K562 (cell line): ENCODE data around the gene EPHB6. TPM values are rescaled to one million over a fixed set of nuclear protein-coding genes. Genes with fewer than 3 reads are reported as not detected.

Source experiments
- ATAC-seq: fragments of 200-7000 bp; cut with Tn5 transposase; 3 replicates; pipeline ENCODE4 v1.9.1; 2020; ENCODE audit warnings: moderate library complexity
- BruUV-seq: library from RNA; stranded (reverse); fragments of 400-500 nt; replicated peaks from 2 replicates; lab custom pipeline; 2021; lab: Mats Ljungman, UMichigan
- CTCF ChIA-PET: fragments of 300-600 bp; formaldehyde crosslinking; extraction: SDS; loops from one replicate; lab custom pipeline; 2021; ENCODE audit warnings: low intra/inter-chr PET ratio; lab: Yijun Ruan, JAX
- POLR2A ChIA-PET: fragments of 300-600, 350-650 bp; sonication (Branson Sonifier 250); formaldehyde crosslinking; extraction: SDS; loops from one replicate; lab custom pipeline; 2021; ENCODE audit warnings: antibody characterized with exemption, inconsistent platforms; lab: Yijun Ruan, JAX
- DNase-seq, 4 experiments: peaks; one replicate each; pipeline versions ENCODE4 v3.0.0 to v3.0.0-alpha.2; 2011 to 2018; ENCODE audit warnings: low spot score in 3 of 4, mixed read lengths in 3 of 4; ENCODE audit errors: extremely low read depth in 1 of 4
- FAIRE-seq: peaks from 2 replicates; lab custom pipeline; 2011; peaks lifted over from hg19 to GRCh38; lab: Jason Lieb, UNC
- H2AFZ ChIP-seq: 2 replicates; pipeline ENCODE4 v1.6.0; 2011; ENCODE audit warnings: low read depth, low read length, control low read depth, inconsistent platforms
- H3K27ac ChIP-seq: fragments of 200-600 bp; 3 replicates; pipeline ENCODE4 v1.8.0; 2011; ENCODE audit warnings: low read depth, mild to moderate bottlenecking, control low read depth, inconsistent platforms, low read length, moderate library complexity, mixed read lengths; ENCODE audit errors: extremely low read depth
- H3K27me3 ChIP-seq, 2 experiments: fragments of 300-600 bp in 1 of 2; 2 replicates in 1 of 2; 3 replicates in 1 of 2; pipeline versions ENCODE4 v1.6.0 to v1.8.0; 2011; ENCODE audit warnings: inconsistent platforms in 2 of 2, low read length in 2 of 2, mild to moderate bottlenecking in 1 of 2, mixed read lengths in 1 of 2, moderate library complexity in 1 of 2; ENCODE audit not compliant: control insufficient read depth in 2 of 2, insufficient read depth in 2 of 2
- H3K36me3 ChIP-seq: fragments of 300-600 bp; 3 replicates; pipeline ENCODE4 v1.8.0; 2011; ENCODE audit warnings: mild to moderate bottlenecking, low read length, inconsistent platforms; ENCODE audit not compliant: control insufficient read depth, insufficient read depth
- H3K4me1 ChIP-seq, 2 experiments: fragments of 200-600 bp in 1 of 2; replicated peaks in 1 of 2; 2 replicates in 1 of 2; 3 replicates in 1 of 2; pipeline versions ENCODE4 v1.5.1 to v1.8.0; 2011; ENCODE audit warnings: inconsistent platforms in 2 of 2, low read length in 2 of 2, mild to moderate bottlenecking in 1 of 2, mixed read lengths in 1 of 2, moderate library complexity in 1 of 2; ENCODE audit not compliant: control insufficient read depth in 2 of 2, insufficient read depth in 2 of 2
- H3K4me2 ChIP-seq: 2 replicates; pipeline ENCODE4 v1.6.1; 2011; ENCODE audit warnings: low read length, control low read depth, inconsistent platforms, mixed read lengths; ENCODE audit not compliant: insufficient read depth
- H3K4me3 ChIP-seq: fragments of 200-600 bp; sonication (generic), shearing (Covaris generic); 2 replicates; pipeline ENCODE4 v1.5.1; 2016; ENCODE audit warnings: control low read depth, inconsistent platforms
- H3K79me2 ChIP-seq: fragments of 200-600 bp; 3 replicates; pipeline ENCODE4 v1.8.0; 2011; ENCODE audit warnings: low read length, inconsistent platforms; ENCODE audit not compliant: control insufficient read depth, insufficient read depth
- H3K9ac ChIP-seq, 2 experiments: 2 replicates each; pipeline versions ENCODE4 v1.6.0 to v1.6.1; 2011; ENCODE audit warnings: low read depth in 2 of 2, low read length in 2 of 2, control low read depth in 1 of 2, inconsistent platforms in 1 of 2, mild to moderate bottlenecking in 1 of 2, mixed read lengths in 1 of 2; ENCODE audit not compliant: insufficient read depth in 1 of 2
- H3K9me1 ChIP-seq: one replicate; pipeline ENCODE4 v1.6.0; 2011; ENCODE audit warnings: inconsistent platforms, mild to moderate bottlenecking, low read length, moderate library complexity; ENCODE audit not compliant: control insufficient read depth, insufficient read depth
- H3K9me3 ChIP-seq: replicated peaks from 2 replicates; pipeline ENCODE4 v1.5.1; 2011; ENCODE audit warnings: low read depth, low read length, inconsistent platforms; ENCODE audit not compliant: control insufficient read depth, insufficient read depth
- H4K20me1 ChIP-seq: replicated peaks from 2 replicates; pipeline ENCODE4 v1.6.1; 2011; ENCODE audit warnings: low read length, inconsistent platforms, mixed read lengths; ENCODE audit not compliant: control insufficient read depth, insufficient read depth
- BCL6 ChIP-seq: fragments of 250-450 bp; sonication (Bioruptor Pico); IDR thresholded peaks from 2 replicates; pipeline ENCODE4 v1.4.0; 2020
- CCNT2 ChIP-seq: IDR thresholded peaks from 2 replicates; pipeline ENCODE4 v1.6.1; 2011; ENCODE audit warnings: borderline replicate concordance, low read depth, mild to moderate bottlenecking, moderate library complexity, mixed read lengths, low read length; ENCODE audit not compliant: insufficient read length; ENCODE audit errors: extremely low read depth
- CTBP1 ChIP-seq: fragments of 450-650 bp; IDR thresholded peaks from 2 replicates; pipeline ENCODE4 v1.6.1; 2016; ENCODE audit warnings: borderline replicate concordance
- DPF2 ChIP-seq: fragments of 450-650 bp; IDR thresholded peaks from 2 replicates; pipeline ENCODE4 v1.6.1; 2016
- ELK3 ChIP-seq: fragments of 450-650 bp; formaldehyde crosslinking; IDR thresholded peaks from 2 replicates; pipeline ENCODE4 v1.4.0; 2020; ENCODE audit warnings: mild to moderate bottlenecking
- MAFK ChIP-seq: IDR thresholded peaks from 2 replicates; pipeline ENCODE4 v1.6.1; 2011; ENCODE audit warnings: low read length, improper control_type of control experiment
- MBD2 ChIP-seq: sonication (generic); IDR thresholded peaks from 2 replicates; pipeline ENCODE4 v1.6.1; 2016; ENCODE audit warnings: low read depth, borderline replicate concordance
- MYNN ChIP-seq, 2 experiments: sonication (generic); formaldehyde crosslinking in 1 of 2; IDR thresholded peaks; 2 replicates each; pipeline versions ENCODE4 v1.5.0 to v1.6.1; 2016 to 2020; ENCODE audit warnings: antibody characterized with exemption in 1 of 2, missing genetic modification reagents in 1 of 2
- PML ChIP-seq: IDR thresholded peaks from 2 replicates; pipeline ENCODE4 v1.6.1; 2012; ENCODE audit warnings: low read length, inconsistent platforms
- SIX5 ChIP-seq, 2 experiments: IDR thresholded peaks; 2 replicates each; pipeline ENCODE4 v1.6.1; 2011; ENCODE audit warnings: low read length in 2 of 2, borderline replicate concordance in 1 of 2, low read depth in 1 of 2, mild to moderate bottlenecking in 1 of 2, moderate library complexity in 1 of 2; ENCODE audit not compliant: insufficient read depth in 1 of 2
- TAF1 ChIP-seq: IDR thresholded peaks from 2 replicates; pipeline ENCODE4 v1.6.1; 2011; ENCODE audit warnings: mild to moderate bottlenecking, low read length, moderate library complexity; ENCODE audit not compliant: insufficient read depth, control insufficient read depth, severe bottlenecking; ENCODE audit errors: extremely low read depth
- TCF3 ChIP-seq: sonication (generic); formaldehyde crosslinking; IDR thresholded peaks from 2 replicates; pipeline ENCODE4 v1.4.0; 2020; ENCODE audit warnings: mild to moderate bottlenecking, missing genetic modification reagents
- TRIM24 ChIP-seq, 2 experiments: fragments of 450-650 bp; IDR thresholded peaks; 2 replicates each; pipeline ENCODE4 v1.6.1; 2016
- TRIM28 ChIP-seq: fragments of 450-650 bp; IDR thresholded peaks from 2 replicates; pipeline ENCODE4 v1.6.1; 2017
- YY1 ChIP-seq, 3 experiments: IDR thresholded peaks; 2 replicates each; pipeline ENCODE4 v1.6.1; 2011; ENCODE audit warnings: low read length in 2 of 3, mild to moderate bottlenecking in 2 of 3, moderate library complexity in 2 of 3, borderline replicate concordance in 1 of 3, control low read depth in 1 of 3, low read depth in 1 of 3; ENCODE audit not compliant: insufficient read depth in 3 of 3, insufficient replicate concordance in 2 of 3, control insufficient read depth in 1 of 3, insufficient read length in 1 of 3; ENCODE audit errors: extremely low read depth in 1 of 3
- ZNF143 ChIP-seq: sonication (generic); formaldehyde crosslinking; IDR thresholded peaks from 2 replicates; pipeline ENCODE4 v1.9.0; 2022; ENCODE audit warnings: mild to moderate bottlenecking, missing genetic modification reagents
- ZNF217 ChIP-seq: sonication (generic); formaldehyde crosslinking; IDR thresholded peaks from 2 replicates; pipeline ENCODE4 v1.8.0; 2022; ENCODE audit warnings: mild to moderate bottlenecking, missing genetic modification reagents
- ZNF253 ChIP-seq: fragments of 250-450 bp; sonication (Bioruptor Pico); conservative IDR thresholded peaks from 2 replicates; pipeline ENCODE4 v1.6.1; 2021; ENCODE audit warnings: mild to moderate bottlenecking
- ZNF263 ChIP-seq: sonication (generic); formaldehyde crosslinking; IDR thresholded peaks from 2 replicates; pipeline ENCODE4 v1.8.0; 2022; ENCODE audit warnings: mild to moderate bottlenecking, missing genetic modification reagents, borderline replicate concordance
- ZNF41 ChIP-seq: fragments of 250-450 bp; sonication (Bioruptor Pico); conservative IDR thresholded peaks from 2 replicates; pipeline ENCODE4 v1.4.0; 2020; ENCODE audit warnings: mild to moderate bottlenecking
- WGBS: fragments of 100-300 bp; shearing (Covaris generic); methylation state at CpG from one replicate; pipeline ENCODE4 v1.1.6; 2016; ENCODE audit warnings: low coverage, mixed read lengths; ENCODE audit not compliant: insufficient coverage; ENCODE audit errors: missing lambda C conversion rate; 5-methylcytosine and 5-hydroxymethylcytosine counted together
- in situ Hi-C: fragments of 300-500 bp; cut with MboI; formaldehyde crosslinking; loops from 4 replicates; pipeline ENCODE4 v1.15.0; 2018; ENCODE audit warnings: inconsistent platforms, mixed read lengths
- intact Hi-C: fragments of 100-400 bp; cut with micrococcal nuclease; formaldehyde crosslinking; loops from 2 replicates; pipeline ENCODE4 v1.14.2; 2022
- polyA plus RNA-seq, 8 experiments: library from polyadenylated mRNA; depleted of rRNA in 4 of 8; stranded (reverse) in 5 of 8; unstranded in 3 of 8; fragments of >200 nt; fragmentation: Nextera tagmentation in 2 of 8; fragmentation: Illumina TruSeq in 1 of 8; extraction: Ambion mirVana in 2 of 8; extraction: Trizol in 1 of 8; gene quantifications; 2 replicates each; pipeline versions ENCODE4 v1.2.1 to v1.2.3, GENCODE V29; 2011 to 2014; ENCODE audit warnings: inconsistent platforms in 1 of 8, missing spikeins in 1 of 8
- total RNA-seq, 7 experiments: library from RNA; depleted of rRNA in 6 of 7; stranded (reverse); fragments of >200 nt in 6 of 7; fragmentation: Illumina TruSeq in 2 of 7; extraction: Trizol in 2 of 7; gene quantifications; 2 replicates each; pipeline versions ENCODE4 v1.2.1 to v1.2.3, GENCODE V29; 2011 to 2021; ENCODE audit warnings: low replicate concordance in 1 of 7

EPHB6 gene
- total and polyA plus RNA-seq, 9 of the 15 experiments (the other 6 are each of a cell fraction or from before 2014, with no cell fraction given): 1.4 to 123 (median 7.6) TPM

- Histone ChIP-seq H3K79me2 (no peaks in the 10 kb centered on the region), H3K9ac (no peak overlapping the region), H3K27me3 (no peaks in the 10 kb centered on the region), H4K20me1 (no peaks in the 10 kb centered on the region), H3K27ac (peak overlapping the region; percentile 22; the same call in 2 of the 3 replicates), H3K4me3 (no peak overlapping the region), H3K36me3 (no peaks in the 10 kb centered on the region), H3K9me3 (no peaks in the 10 kb centered on the region), H2AFZ (peak overlapping the region; percentile 40; the same call in 1 of the 2 replicates), H3K4me2 (peak overlapping the region; percentile 47), H3K9me1 (no peaks in the 10 kb centered on the region), H3K4me1 (peaks cover 4 to 17% of the 10 kb centered on the region in 2 experiments; a peak in 3 of 5 replicates)
- ATAC-seq: peak; percentile 95
- intact Hi-C loops: loop anchor here (2.0 kb wide), 1 partner anchor 20 kb away; no protein-coding TSS in a partner anchor
- ChIA-PET POLR2A (interaction anchor here (0.5 to 0.9 kb wide), 3 partner anchors 170 to 1101 kb away, joined by 3 read pairs; partner anchors contain the start of gene SSBP1), CTCF (no interaction called here)
- DNase-seq: peak; percentile 70 to 82 (median 72)
- WGBS: 7% methylated on average over 4 of the region's 4 CpGs
- BruUV-seq: no TSS peak
- FAIRE-seq: peak; percentile 93
- in situ Hi-C loops: no loop called here
- TF ChIP-seq DPF2 (peak; percentile 81), CCNT2 (no peak), ZNF253 (CRISPR knock-in tag) (no peak), YY1 (IDR thresholded peaks at IDR 0.05; ENCODE audit: borderline replicate concordance in 1 of 3, control insufficient read depth in 1 of 3, extremely low read depth in 1 of 3, insufficient read depth in 3 of 3, insufficient read length in 1 of 3, insufficient replicate concordance in 2 of 3, low read depth in 1 of 3, low read length in 2 of 3) (peak in 1 of 3 experiments; percentile 16), MBD2 (0 out of 2 replicates have a peak, but pooled peaks have one; percentile 19), MAFK (peak; percentile 73; the same call in 1 of the 2 replicates), TRIM28 (peak; percentile 65; the same call in 1 of the 2 replicates), MYNN (IDR thresholded peaks at IDR 0.05) (peak; percentile 85; the same call in 1 of the 2 replicates), MYNN (CRISPR knock-in tag; IDR thresholded peaks at IDR 0.05) (no peak), SIX5 (IDR thresholded peaks at IDR 0.05; ENCODE audit: borderline replicate concordance in 1 of 2, insufficient read depth in 1 of 2, low read depth in 1 of 2, low read length in 2 of 2) (peak; percentile 51 to 52; a peak in 2 of 4 replicates), ELK3 (no peak), TCF3 (CRISPR knock-in tag) (peak; percentile 79), ZNF263 (CRISPR knock-in tag) (peak; percentile 56), ZNF41 (no peak), ZNF143 (CRISPR knock-in tag) (peak; percentile 79), BCL6 (CRISPR knock-in tag) (no peak), TRIM24 (IDR thresholded peaks at IDR 0.05) (peak; percentile 32 to 59; a peak in 2 of 4 replicates), TAF1 (peak; percentile 47), CTBP1 (peak; percentile 52; the same call in 1 of the 2 replicates), ZNF217 (CRISPR knock-in tag) (no peak), PML (0 out of 2 replicates have a peak, but pooled peaks have one; percentile 59)
Observed at GRCh38 chr7:142838461-142839213, 16.2 kb upstream of the EPHB6 start.
